SIG-M5 treated with dmso at 0.1 percent for 504 hours (cell line): Measurements from ENCODE around the gene PVALEF.
"Not testable (repeated sequence)": the region's sequence is repeated elsewhere in the genome, so short reads cannot be mapped to it uniquely, and the experiment has no call there.

Experiments
- DNase-seq: peaks from one replicate; lab custom pipeline; 2025; ENCODE audit not compliant: unreplicated experiment; lab: John Stamatoyannopoulos, UW

The PVALEF gene

GRCh38 chr17:81210868-81211267 lies 45.6 kb downstream of the PVALEF start:
- DNase-seq: no peak

DNA sequence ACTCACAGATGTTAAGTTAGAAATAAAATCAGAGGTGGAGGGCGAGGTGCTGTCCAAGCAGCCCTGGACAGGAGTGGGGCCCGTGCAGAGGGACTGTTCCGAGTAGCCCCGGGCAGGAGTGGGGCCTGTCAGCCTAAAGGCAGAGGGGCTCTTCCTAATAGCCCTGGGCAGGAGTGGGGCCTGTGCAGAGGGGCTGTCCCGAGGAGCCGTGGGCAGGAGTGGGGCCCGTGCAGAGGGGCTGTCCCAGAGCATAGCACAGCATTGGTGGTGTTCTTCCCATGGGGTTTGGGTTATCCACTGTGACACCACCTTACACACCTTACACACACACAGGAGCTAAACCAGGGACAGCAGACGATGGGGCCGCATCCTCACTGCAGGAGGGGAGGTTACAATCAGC lies 47.1 kb downstream of the PVALEF start:
- DNase-seq: no peak

DNA sequence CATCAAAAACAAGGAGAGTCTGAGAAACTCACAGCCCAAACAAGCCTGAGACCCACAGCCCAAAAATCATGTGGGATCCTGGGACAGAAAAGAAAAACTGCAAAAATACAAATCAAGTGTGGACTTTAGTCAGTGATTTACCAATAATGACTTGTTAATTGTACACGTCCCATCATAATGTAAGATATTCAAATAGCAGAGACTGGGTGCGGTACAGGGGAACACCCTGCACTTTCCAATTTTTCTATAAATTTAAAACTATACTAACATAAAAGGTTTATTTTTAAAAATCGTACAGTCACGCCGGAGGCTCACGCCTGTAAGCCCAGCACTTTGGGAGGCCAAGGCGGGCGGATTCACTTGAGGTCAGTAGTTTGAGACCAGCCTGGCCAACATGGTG lies 48.7 kb downstream of the PVALEF start:
- DNase-seq: no peak

- no peak for DNase-seq
Observed at GRCh38 chr17:81217491-81217890, 52.2 kb downstream of the PVALEF start.

DNA sequence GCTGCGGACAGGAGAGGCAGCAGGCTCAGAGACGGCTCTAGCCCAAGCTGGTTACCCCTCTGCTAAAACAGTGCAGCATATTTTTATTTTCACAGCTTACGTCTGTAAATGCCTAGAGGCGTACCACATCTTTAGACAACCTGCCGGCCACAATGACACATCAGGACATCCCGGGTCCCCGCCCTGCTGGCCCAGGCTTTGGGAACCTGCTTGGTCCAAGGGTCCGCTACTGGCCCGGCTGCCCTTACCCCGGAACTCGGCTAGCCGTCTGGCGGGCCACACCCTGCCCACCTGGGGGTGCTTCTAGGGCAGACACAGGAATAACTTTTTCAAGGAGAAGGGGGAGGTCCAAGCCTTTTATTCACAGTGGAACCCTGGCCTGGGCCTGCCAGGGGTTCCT lies 53.2 kb downstream of the PVALEF start:
- DNase-seq: no peak

DNA sequence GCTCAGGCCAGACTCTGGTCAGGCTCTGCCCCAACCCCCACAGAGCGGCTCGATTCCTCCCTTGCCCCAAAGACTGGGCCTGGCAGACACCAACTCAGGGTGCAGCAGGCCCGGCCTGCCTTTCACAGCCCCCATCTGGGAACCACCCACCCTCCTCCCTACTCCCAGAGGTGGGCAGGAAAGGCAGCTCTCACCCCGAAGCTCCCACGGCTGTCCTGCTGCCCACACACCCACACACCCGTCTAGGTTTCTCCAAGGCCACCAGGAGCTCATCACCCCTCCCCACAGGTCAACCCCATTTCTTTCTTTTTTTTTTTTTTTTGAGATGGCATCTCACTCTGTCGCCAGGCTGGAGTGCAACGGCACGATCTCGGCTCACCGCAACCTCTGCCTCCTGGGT lies 53.7 kb downstream of the PVALEF start:
- no peak for DNase-seq

DNA sequence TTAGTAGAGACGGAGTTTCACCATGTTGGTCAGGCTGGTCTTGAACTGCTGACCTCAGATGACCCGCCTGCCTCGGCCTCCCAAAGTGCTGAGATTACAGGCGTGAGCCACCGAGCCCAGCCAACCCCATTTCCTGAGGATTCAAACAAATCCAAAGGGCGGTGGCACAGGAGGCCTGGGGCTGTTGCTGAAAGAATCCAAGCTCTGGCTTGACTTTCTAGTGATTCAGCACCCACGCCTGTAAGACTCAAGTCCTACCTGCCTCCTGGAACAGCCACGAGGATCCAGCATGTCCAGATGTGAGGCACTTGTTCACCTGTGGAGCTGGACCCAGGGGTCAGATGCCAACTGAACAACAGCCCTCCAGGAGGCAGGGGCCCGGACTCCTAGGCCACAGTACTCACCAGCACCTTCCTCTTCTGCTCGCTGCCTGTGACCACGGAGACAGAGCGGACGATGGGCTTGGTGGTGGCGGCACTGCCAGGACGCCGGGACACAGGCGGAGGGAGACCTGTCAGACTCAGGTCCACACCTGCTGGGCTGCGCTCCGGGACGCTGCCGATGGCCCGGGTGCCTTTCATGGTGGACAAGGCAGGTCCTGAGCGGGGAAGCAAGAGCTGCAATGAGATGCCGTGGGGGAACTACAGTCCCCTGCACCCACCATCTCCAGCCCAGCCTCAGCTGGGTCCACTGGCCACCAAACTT lies 54.3 kb downstream of the PVALEF start:
- DNase-seq: no peak

- no peak for DNase-seq
Observed at GRCh38 chr17:81221371-81221841, 56.1 kb downstream of the PVALEF start.

DNA sequence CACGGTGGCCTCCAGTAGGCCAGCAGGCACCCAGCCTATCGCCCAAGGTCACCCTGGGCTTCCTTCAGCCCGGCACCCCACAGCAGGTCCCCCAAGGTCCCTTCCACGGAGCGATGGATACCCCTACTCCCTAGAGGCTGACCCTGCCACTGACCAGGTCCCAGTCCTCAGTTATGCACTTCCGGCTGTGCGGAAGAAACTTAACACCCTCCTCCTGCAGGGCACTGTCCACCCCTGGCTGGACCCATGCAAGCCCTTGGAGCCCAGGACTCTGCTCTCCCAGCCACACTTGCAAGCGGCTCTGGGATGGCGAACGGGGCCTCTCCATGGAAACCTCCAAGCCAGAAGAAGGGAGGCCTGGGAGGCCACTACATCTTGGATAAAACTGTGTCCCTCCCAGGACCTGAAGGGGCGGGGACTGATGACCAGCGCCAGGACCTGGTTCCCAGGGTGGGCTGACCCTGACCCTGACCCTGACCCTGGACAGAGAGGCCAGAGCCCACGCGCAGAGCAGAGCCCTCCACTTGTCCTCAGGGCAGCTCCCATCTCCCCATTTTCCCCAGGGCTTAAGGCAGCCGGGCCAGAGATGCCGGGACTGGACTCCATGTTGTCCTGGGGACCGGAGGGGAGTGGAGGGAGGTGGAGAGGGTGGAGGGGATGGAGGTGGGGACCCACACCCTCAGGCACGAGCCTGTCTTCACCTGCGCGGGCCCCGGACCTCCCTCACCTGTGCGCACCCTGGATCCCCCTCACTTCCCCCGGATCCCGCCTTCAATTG lies 56.7 kb downstream of the PVALEF start:
- DNase-seq: no peak

GRCh38 chr17:81222620-81222905 lies 57.3 kb downstream of the PVALEF start:
- no peak for DNase-seq

DNA sequence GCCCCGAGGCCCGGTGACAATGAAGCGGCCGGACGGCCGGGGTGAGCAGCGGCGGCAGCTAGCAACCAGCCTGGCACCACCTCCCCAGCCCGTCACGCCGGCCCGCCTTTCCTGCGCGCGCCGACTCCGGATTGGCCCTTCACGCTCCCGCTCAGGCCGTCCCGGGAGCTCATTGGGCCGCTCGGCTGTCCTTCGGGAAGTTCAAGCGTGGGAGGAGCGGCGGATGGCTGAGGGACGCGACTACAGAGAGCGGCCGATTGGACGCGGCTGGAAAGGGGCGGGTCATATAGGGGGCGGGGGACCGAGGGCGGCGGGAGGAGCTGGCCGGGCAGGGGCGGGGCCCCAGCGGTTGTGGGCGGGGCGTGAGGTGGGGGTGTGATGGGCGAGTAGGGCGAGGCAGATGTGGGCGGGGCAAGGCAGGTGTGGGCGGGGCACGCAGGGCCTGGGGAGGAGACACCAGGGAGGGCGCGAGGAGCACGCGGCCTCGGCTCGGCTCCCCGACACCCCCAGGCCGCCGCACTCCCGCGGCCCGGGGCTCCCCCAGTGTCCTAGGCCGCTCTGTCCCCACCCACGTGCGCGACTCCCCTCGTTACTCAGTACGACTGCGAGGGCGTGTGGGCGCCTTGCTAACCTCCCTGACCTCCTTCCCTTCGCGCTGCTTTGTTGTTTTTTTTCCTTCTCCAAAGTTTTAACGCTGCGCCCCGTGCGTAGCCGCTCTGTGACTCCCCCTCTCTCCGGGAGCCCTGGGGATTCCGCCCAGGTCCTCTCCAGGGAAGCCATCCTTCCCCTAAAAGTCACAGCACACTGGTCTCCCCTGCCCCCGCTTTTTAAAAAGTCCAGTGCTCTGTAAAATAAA lies 57.8 kb downstream of the PVALEF start, which contains the start of gene CEP131:
TSS of gene CEP131 (minus strand) at position 60 of the 856 bp plus-strand sequence. CDS start 2,909 bp downstream, outside the sequence.
- peak; percentile 96 for DNase-seq

DNA sequence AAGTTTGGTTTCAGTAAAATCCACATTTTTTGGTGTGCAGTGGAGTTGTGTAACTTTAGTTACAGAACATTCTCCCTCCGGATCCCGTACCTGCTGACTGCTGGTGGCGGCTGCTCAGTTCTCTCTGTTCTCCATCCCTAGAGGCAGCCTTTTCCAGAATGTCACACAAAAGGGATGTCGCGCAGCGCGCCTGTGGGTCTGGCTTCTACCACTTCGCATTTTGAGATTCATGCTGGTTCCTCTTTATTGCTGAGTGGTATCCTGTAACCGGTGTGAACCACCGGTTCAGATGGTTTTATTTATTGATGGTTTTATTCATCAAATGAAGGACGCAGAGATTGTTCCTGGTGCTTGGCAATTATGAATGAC lies 58.4 kb downstream of the PVALEF start:
- DNase-seq: peak; percentile 43

- DNase-seq: not testable (repeated sequence)
Observed at GRCh38 chr17:81227630-81228029, 62.3 kb downstream of the PVALEF start.

DNA sequence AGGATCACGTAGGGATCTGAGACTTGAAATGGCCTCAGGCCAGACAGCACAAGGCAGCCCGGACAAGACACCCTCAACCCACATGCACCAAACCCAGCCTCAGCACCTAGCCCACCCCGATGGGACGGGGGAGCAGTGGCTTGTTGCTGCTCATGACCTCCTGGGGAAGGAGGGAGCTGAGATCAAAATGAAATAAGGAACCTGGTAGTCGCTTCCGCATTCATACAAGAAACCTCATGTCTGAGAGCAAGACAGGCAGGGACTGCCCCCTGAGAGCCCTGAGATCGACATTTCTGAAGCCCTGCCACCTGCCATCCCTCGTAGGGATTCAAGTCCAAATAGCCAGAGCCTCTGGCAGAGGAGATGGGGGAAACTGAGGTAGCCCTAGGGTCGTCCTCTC lies 63.1 kb downstream of the PVALEF start:
- peak; percentile 77 for DNase-seq

- DNase-seq: no peak
Observed at GRCh38 chr17:81228834-81229665, 63.7 kb downstream of the PVALEF start.

DNA sequence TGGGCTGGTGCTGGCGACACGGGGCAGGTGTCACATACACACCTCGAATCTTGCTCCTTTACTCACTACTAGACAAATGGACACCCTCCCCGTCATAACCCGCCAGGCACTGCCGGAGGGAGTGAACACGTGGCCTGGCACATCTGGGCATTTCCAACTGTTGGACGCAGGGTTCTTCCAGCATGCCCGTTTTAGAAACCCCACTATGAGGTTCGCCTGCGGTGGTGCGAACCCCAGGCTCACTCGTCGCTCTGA lies 64.3 kb downstream of the PVALEF start:
- DNase-seq: no peak

- no peak for DNase-seq
Observed at GRCh38 chr17:81230043-81230820, 64.9 kb downstream of the PVALEF start.

GRCh38 chr17:81231121-81231645 lies 65.9 kb downstream of the PVALEF start:
- DNase-seq: no peak

- no peak for DNase-seq
Observed at GRCh38 chr17:81231766-81232581, 66.7 kb downstream of the PVALEF start.
